Hepatocyte (in vitro differentiated cells): ENCODE measurements around the gene FOXE3.

Source experiments
- CTCF ChIP-seq: fragments of 200-600 bp; sonication (generic); IDR thresholded peaks from 2 replicates; pipeline ENCODE4 v1.5.1; 2016; ENCODE audit warnings: antibody characterized with exemption, mild to moderate bottlenecking; ENCODE audit not compliant: poor library complexity
- EZH2 ChIP-seq: fragments of 200-600 bp; sonication (generic); IDR thresholded peaks from 2 replicates; pipeline ENCODE4 v1.6.1; 2016; ENCODE audit warnings: antibody characterized with exemption, mild to moderate bottlenecking, borderline replicate concordance
- EZH2phosphoT487 ChIP-seq: fragments of 200-600 bp; sonication (generic); IDR thresholded peaks from one replicate; pipeline ENCODE4 v1.6.1; 2018; ENCODE audit warnings: antibody characterized with exemption, mild to moderate bottlenecking, low read depth, moderate library complexity; ENCODE audit not compliant: unreplicated experiment, severe bottlenecking

GRCh38 chr1:47460456-47460855 is 44.4 kb downstream of the FOXE3 start:
- TF ChIP-seq CTCF (no peak), EZH2 (no peak), EZH2phosphoT487 (no peak)
